Measurements from ENCODE around the gene ZNF580.

- no peak for TF ChIP-seq CTCF (IDR thresholded peaks at IDR 0.05)
- TF ChIP-seq POLR2A (IDR thresholded peaks at IDR 0.05): no peak
Observed at GRCh38 chr19:55671054-55671378, 30.2 kb downstream of the ZNF580 start.
